Vagina (tissue), 2 donors: ENCODE data around the gene MAPK14. TPM values are rescaled to one million over a fixed set of nuclear protein-coding genes. Genes with fewer than 3 reads are reported as not detected.
A peak's percentile ranks its signal among the peaks of the same experiment; 100 is the strongest.
"Not testable (repeated sequence)": the region's sequence is repeated elsewhere in the genome, so short reads cannot be mapped to it uniquely, and the experiment has no call there.

Experiments used
- DNase-seq, 2 donors: peaks; one replicate each; pipeline ENCODE4 v3.0.0-alpha.2; 2017; ENCODE audit errors: extremely low spot score in 2 of 2
- H3K27ac ChIP-seq: fragments of 200-600 bp; sonication (generic); one replicate; pipeline ENCODE4 v1.5.1; 2019
- H3K27me3 ChIP-seq: fragments of 200-600 bp; sonication (generic); one replicate; pipeline ENCODE4 v1.5.1; 2019
- H3K36me3 ChIP-seq, 2 donors: fragments of 200-600 bp; sonication (generic); one replicate each; pipeline ENCODE4 v1.5.1; 2017 to 2019
- H3K4me1 ChIP-seq: fragments of 200-600 bp; sonication (generic); one replicate; pipeline ENCODE4 v1.5.1; 2019
- H3K4me3 ChIP-seq, 2 donors: fragments of 200-600 bp; sonication (generic); 1 replicate in 1 of 2; 2 replicates in 1 of 2; pipeline ENCODE4 v1.5.1; 2016 to 2019
- H3K9me3 ChIP-seq: fragments of 200-600 bp; sonication (generic); one replicate; pipeline ENCODE4 v1.5.1; 2019
- POLR2A ChIP-seq, 2 donors: fragments of 450-650 bp; IDR thresholded peaks; one replicate each; pipeline ENCODE4 v1.6.1; 2017; ENCODE audit warnings: antibody characterized with exemption in 2 of 2, mild to moderate bottlenecking in 2 of 2, moderate library complexity in 2 of 2
- POLR2AphosphoS5 ChIP-seq, 2 donors: sonication (generic); formaldehyde crosslinking; IDR thresholded peaks; one replicate each; pipeline ENCODE4 v1.9.0; 2017; ENCODE audit warnings: antibody characterized with exemption in 2 of 2, mild to moderate bottlenecking in 2 of 2, low read depth in 1 of 2; ENCODE audit not compliant: insufficient read depth in 1 of 2
- intact Hi-C: fragments of 100-400 bp; cut with DNase I; formaldehyde crosslinking; loops from one replicate; pipeline ENCODE4 v1.15.1; 2023
- total RNA-seq: library from RNA; depleted of rRNA; stranded (reverse); fragments of >200 nt; gene quantifications from one replicate; pipeline ENCODE4 v1.2.3, GENCODE V29; 2016
- TF ChIP-seq, protein P1 (sequence below), 3 experiments: fragments of 450-650 bp in 2 of 3; fragments of 200-600 bp in 1 of 3; sonication (generic) in 1 of 3; IDR thresholded peaks; one replicate each; pipeline ENCODE4 v1.5.1; 2017 to 2019; ENCODE audit warnings: antibody characterized with exemption in 3 of 3, mild to moderate bottlenecking in 2 of 3, moderate library complexity in 2 of 3

The MAPK14 gene
- total RNA-seq, 1 donor from 2014 or later: 71.9 TPM

DNA sequence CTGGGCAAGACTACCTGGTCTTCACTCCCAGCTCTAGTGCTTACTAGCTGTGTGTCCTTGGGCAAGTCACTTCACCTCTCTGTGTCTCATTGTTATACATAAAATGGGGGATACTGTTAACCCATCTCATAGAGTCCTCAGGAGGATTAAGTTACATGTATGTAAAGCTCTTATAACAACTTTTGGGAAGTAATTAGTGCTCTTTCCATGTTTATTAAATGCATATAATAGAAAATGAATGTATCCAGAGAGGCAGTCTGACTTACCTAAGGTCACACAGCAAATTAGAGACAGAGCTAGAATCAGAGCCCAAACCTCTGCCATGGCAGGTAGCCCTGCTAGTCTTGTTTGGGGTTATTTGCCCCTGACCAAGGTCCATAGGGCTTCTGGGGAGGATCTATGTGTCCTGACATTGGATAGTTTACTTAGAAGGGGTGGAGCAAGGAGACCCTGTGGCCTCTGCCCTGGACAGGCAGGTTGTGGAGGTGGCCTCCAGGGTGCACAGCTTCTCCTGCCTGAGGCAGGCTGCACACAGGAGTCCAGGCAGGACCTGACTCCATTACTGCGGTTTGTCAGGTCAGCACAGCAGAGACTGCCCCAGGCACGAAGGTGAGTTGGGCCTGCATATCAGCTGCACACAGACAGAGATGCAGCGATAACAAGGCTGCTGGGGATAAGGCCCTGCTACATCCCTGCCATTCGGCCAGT, 94.3 kb downstream of the MAPK14 start:
- Histone ChIP-seq H3K27me3 (no peaks in the 10 kb centered on the region), H3K4me1 (peaks cover 52% of the 10 kb centered on the region), H3K36me3 (no peaks in the 10 kb centered on the region), H3K9me3 (no peaks in the 10 kb centered on the region), H3K27ac (no peak overlapping the region), H3K4me3 (no peak overlapping the region)
- peak in 1 of 2 donors; percentile 82 for DNase-seq
- TF ChIP-seq POLR2A (IDR thresholded peaks at IDR 0.05): no peak
- TF ChIP-seq, protein P1, sequence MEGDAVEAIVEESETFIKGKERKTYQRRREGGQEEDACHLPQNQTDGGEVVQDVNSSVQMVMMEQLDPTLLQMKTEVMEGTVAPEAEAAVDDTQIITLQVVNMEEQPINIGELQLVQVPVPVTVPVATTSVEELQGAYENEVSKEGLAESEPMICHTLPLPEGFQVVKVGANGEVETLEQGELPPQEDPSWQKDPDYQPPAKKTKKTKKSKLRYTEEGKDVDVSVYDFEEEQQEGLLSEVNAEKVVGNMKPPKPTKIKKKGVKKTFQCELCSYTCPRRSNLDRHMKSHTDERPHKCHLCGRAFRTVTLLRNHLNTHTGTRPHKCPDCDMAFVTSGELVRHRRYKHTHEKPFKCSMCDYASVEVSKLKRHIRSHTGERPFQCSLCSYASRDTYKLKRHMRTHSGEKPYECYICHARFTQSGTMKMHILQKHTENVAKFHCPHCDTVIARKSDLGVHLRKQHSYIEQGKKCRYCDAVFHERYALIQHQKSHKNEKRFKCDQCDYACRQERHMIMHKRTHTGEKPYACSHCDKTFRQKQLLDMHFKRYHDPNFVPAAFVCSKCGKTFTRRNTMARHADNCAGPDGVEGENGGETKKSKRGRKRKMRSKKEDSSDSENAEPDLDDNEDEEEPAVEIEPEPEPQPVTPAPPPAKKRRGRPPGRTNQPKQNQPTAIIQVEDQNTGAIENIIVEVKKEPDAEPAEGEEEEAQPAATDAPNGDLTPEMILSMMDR (IDR thresholded peaks at IDR 0.05): no peak
- TF ChIP-seq POLR2AphosphoS5 (IDR thresholded peaks at IDR 0.05; ENCODE audit: insufficient read depth in 1 of 2, low read depth in 1 of 2): no peak
- intact Hi-C loops: no loop called here

DNA sequence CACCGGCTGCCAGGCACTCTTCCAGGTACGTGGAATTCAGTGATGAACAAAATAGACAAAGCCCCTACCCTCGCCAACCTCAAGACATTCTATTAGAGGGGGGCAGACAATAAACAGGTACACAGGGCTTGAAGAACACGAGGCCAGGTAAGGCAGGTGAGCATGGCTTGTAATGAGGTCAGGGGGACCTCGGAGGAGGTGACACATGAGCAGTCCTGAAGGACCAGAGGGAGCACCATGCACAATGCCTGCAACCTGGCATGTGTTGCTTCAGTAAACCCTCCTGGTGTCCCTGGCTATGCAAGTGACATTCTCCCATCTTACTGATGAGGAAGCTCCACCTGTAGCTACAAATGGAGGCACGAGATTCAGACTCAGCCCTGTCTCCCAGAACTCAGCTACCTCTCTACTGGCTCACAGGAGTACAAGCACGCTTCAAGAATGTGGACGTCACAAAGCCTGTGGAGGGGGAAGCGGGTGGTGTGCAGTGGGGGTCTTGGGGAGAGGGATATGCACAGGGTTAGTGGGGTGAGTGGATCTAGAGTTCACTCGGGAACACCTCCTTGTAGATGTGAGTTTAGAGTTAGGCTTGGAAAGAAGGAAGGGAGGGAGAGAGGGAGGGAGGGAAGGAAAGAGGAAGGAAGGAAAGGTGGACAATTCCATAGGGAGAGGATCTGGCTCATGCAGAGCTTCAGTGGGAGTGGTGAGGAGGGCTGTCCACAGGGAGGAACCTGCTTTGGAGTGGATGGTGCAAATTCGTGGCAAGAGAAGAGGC, 95.1 kb downstream of the MAPK14 start:
- TF ChIP-seq, protein P1 (IDR thresholded peaks at IDR 0.05): no peak
- TF ChIP-seq POLR2AphosphoS5 (IDR thresholded peaks at IDR 0.05; ENCODE audit: insufficient read depth in 1 of 2, low read depth in 1 of 2) (no peak), POLR2A (IDR thresholded peaks at IDR 0.05) (no peak)
- no peak overlapping the region for H3K4me3 ChIP-seq
- intact Hi-C loops: no loop called here
- no peaks in the 10 kb centered on the region for H3K27me3 ChIP-seq
- no peaks in the 10 kb centered on the region for H3K9me3 ChIP-seq
- no peaks in the 10 kb centered on the region for H3K36me3 ChIP-seq
- DNase-seq: peak in 1 of 2 donors; percentile 85
- peaks cover 45% of the 10 kb centered on the region for H3K4me1 ChIP-seq
- no peak overlapping the region for H3K27ac ChIP-seq

DNA sequence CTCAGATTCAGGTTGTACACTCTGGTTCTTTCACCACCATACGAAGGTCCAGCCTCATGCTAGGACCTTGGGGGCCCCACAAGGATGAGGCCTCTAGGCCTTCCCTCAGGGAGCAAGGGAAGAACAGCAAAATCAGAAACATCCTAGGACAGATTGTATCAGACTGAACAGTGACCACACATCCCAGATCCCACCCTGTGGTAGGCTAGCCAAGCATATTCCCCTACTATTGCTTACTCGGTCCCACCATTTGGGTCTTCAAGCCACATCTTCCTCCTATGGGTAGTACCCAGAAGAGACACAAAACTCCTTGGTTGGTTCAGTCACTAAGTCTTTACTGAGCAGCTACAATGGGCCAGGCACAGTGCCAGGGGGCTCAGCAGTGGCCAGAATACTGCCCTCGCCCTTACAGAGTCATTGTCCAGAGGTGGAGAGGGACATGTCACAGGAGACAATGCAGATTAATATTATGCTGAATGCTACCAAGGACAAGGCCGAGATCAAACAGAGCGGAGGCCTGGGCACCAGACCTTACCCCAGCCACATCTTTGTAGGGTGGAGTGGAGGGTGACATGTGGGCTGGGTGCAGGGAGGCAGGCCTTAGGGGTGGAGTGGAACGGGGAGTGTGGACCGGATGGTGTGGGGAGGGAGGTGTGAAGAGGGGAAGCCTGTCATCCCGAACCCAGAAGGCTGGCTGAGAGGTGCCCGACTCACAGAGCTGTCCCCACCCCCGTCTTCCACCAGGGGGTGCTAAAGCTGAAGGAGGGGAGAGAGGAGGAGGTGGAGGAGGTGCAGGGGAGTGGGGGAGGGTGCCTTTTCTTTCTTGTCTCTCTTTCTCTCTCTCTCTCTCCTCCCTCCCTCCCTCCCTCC, 95.9 kb downstream of the MAPK14 start:
- H3K4me1 ChIP-seq: peaks cover 36% of the 10 kb centered on the region
- TF ChIP-seq POLR2AphosphoS5 (IDR thresholded peaks at IDR 0.05; ENCODE audit: insufficient read depth in 1 of 2, low read depth in 1 of 2): no peak
- TF ChIP-seq, protein P1 (IDR thresholded peaks at IDR 0.05): peak in 2 of 3 experiments; percentile 66 to 77
- H3K27me3 ChIP-seq: no peaks in the 10 kb centered on the region
- DNase-seq: peak in 1 of 2 donors; percentile 86
- no peaks in the 10 kb centered on the region for H3K36me3 ChIP-seq
- no peak overlapping the region for H3K4me3 ChIP-seq
- H3K9me3 ChIP-seq: no peaks in the 10 kb centered on the region
- intact Hi-C loops: no loop called here
- H3K27ac ChIP-seq: peak overlapping the region; percentile 23

DNA sequence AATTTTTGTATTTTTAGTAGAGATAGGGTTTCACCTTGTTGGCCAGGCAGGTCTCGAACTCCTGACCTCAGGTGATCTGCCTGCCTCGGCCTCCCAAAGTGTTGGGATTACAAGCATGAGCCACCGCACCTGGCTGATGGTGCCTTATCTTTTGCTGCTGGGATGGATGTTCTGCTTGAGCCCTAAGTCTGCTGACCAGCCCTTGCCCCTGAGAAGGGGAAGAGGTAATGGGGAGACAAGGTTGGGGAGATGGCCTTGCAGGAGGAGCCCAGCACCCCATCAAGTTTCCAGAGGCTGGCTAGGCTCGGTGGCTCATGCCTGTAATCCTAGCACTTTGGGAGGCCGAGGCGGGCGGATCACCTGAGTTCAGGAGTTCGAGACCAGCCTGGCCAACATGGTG, 96.7 kb downstream of the MAPK14 start:
- H3K27me3 ChIP-seq, H3K4me3 ChIP-seq, intact Hi-C loops, H3K9me3 ChIP-seq, H3K36me3 ChIP-seq, H3K27ac ChIP-seq, DNase-seq: not testable (repeated sequence)
- H3K4me1 ChIP-seq: peaks cover 33% of the 10 kb centered on the region

DNA sequence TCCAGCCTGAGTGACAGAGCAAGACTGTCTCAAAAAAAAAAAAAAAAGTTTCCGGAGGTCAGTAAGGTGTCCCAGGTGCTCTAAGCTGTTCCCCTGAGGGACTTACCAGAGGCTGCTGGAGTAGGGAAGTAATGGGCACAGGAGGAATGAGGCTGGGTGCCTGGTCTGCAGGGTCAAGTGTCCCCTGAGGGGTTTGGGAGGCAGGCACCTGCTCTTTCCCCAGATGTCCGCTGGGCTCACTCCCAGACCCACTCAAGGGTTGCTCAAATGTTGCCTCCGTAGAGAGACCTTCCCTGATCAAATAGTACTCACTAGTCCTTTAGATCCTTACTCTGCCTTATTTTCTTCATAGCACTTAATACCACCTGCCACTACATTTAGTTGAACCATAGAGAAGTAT, 97.3 kb downstream of the MAPK14 start:
- Histone ChIP-seq H3K4me1 (peaks cover 33% of the 10 kb centered on the region), H3K4me3 (no peak overlapping the region), H3K9me3 (no peaks in the 10 kb centered on the region), H3K36me3 (no peaks in the 10 kb centered on the region), H3K27me3 (no peaks in the 10 kb centered on the region), H3K27ac (no peak overlapping the region)
- DNase-seq: no peak
- TF ChIP-seq, protein P1 (IDR thresholded peaks at IDR 0.05): no peak
- TF ChIP-seq POLR2AphosphoS5 (IDR thresholded peaks at IDR 0.05; ENCODE audit: insufficient read depth in 1 of 2, low read depth in 1 of 2) (no peak), POLR2A (IDR thresholded peaks at IDR 0.05) (no peak)
- intact Hi-C loops: no loop called here
